ENCODE results near the gene STAP2.
A peak's percentile ranks its signal among the peaks of the same experiment; 100 is the strongest.

Gene STAP2, protein sequence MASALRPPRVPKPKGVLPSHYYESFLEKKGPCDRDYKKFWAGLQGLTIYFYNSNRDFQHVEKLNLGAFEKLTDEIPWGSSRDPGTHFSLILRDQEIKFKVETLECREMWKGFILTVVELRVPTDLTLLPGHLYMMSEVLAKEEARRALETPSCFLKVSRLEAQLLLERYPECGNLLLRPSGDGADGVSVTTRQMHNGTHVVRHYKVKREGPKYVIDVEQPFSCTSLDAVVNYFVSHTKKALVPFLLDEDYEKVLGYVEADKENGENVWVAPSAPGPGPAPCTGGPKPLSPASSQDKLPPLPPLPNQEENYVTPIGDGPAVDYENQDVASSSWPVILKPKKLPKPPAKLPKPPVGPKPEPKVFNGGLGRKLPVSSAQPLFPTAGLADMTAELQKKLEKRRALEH

GRCh38 chr19:4338441-4339355, at the start of gene STAP2:
Gene STAP2 (minus strand): TSS chr19:4338827. CDS start chr19:4338753, 74 bp downstream.
- DNase-seq: peak in 1 of 2 donors; percentile 45

- no peak for DNase-seq
Observed at GRCh38 chr19:4386041-4386782, 47.6 kb upstream of the STAP2 start.

GRCh38 chr19:4385291-4386040, 46.8 kb upstream of the STAP2 start:
- DNase-seq: no peak

GRCh38 chr19:4380254-4380727, 41.7 kb upstream of the STAP2 start:
- DNase-seq: no peak

DNA sequence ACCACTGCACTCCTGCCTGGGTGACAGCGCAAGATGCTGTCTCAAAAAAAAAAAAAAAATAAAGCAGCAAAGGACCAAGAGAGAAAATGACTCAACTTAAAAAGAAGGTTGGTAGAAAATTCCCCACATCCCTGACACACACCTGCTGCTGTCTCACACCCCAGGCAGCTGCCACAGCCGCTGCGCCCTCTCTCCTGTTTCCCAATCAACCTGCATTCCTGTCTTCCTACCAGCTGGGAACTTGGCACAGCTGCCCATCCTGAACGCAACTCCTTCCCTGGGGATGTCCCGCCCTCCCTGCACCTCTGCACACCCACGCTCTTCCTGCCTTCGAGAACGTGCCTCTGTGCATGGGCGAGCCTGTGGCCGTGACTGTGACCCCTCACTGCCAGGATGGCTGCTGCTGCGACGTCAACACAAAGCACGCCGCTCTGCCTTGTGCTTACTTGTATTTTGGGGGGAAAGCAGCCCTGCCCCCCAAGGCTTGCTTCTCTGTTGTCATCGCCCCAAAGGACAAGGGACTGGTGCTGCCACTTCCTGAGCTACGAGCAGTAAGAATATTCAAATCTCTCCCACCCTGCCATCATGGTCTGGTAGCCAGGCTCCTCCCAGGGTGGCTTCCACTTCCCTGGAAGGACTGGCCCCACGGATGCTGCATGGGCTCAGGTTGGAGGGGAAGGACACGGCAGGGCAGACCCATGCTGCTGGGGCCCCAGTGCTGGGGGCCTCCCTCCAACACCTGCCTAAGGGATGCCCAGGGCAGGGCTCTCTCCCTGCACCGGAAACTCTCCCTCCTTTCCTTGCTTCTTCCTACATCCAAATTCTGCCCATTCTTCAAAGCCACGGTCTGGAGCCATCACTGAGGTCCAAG, 41.0 kb upstream of the STAP2 start:
- DNase-seq: no peak

DNA sequence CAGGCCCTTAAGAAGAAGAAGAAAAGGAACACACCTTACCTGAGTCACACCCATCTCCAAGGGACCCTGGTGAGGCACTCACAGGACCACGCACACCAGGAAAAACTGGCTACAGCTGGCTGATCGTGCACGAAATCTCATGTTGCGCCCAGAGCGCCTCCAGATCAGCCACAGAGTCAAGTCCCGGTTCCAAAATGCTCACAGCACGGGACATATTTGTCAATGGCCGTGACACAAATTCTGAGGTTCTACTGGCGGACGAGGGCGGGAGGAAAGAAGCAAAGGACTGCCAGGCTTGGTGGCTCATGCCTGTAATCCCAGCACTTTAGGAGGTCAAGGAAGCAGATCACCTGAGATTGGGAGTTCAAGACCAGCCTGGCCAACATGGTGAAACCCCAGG, 40.3 kb upstream of the STAP2 start:
- DNase-seq: no peak

GRCh38 chr19:4376991-4377781, 38.6 kb upstream of the STAP2 start:
- no peak for DNase-seq

DNA sequence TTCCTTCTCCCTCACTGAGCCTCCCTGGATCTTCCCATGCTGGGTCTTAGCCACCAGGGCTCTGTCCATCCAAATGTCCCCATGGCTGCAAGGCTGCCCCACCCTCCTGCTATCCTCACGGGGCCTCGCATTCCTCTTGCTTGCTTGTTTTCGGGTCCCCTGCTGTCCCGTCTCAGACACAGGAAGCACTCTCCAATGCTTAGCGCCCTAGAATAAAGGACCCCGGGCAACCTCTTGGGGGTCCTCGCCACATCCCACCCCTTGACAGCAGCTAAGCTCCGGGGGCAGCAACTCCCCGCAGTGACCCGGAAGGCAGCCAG, 38.0 kb upstream of the STAP2 start:
- DNase-seq: no peak

DNA sequence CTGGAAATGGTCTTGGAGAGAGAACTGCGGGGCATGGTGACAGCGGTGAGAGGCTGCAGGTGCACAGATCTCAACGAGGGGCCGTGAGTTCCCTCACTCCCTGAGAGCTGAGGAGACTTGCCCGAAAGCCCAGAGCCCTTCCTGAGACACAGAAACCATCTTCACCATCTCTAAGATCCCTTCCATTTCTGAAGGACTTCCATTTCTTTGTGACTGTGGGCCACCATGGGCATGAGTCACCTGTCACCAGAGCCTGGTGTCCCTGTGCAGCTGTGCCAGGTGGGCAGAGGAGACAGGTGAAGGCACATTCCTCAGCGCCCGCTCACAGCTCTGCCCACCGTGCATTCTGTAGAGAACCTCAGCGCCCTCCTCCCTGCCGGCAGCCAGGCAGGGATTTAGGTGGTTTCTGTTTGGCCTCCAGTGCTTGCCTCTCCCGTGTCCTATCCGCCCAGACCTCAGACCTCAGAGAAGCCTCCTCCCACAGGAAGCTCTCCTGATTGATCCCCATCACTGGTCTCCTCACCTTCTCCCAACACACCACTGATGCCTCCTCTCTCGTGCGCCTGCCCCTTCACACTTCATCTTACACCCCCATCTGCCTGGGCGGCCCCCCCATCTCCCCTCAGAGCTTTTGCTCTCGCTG, 37.5 kb upstream of the STAP2 start:
- DNase-seq: no peak

GRCh38 chr19:4375164-4376027, 36.8 kb upstream of the STAP2 start:
- no peak for DNase-seq

DNA sequence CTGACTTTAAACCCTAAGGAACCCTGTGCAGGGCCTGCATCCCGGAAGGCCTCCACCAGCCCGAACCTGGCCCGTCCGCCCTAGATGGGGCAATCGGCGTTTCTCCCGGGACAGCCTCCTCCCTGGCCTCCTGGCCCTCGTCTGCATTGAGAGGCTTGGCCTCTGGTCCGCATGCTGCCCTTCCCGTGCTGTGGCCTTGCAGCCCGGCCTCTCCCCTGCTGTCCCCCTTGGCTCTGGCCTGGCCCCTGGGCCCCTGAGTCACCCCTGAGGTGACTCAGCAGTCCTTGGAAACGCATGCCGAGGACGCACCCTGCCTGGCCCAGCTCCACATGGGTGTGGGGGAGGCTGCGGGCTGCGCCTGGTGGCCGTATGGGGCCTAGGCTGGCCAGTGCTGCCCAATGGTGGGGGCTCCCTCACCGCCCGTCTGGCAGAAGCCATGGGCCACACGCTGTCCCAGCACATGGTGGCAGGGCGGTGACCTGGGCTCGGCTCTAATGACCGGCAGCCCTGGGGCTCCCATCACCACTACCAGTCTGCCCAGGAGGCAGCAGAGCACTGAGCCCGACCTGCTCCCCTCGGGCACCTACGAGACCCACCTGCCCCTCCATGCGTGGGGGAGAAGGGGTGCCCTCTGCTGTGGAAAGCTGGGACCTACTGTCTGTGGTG, 36.0 kb upstream of the STAP2 start:
- DNase-seq: peak in 1 of 2 donors; percentile 63

DNA sequence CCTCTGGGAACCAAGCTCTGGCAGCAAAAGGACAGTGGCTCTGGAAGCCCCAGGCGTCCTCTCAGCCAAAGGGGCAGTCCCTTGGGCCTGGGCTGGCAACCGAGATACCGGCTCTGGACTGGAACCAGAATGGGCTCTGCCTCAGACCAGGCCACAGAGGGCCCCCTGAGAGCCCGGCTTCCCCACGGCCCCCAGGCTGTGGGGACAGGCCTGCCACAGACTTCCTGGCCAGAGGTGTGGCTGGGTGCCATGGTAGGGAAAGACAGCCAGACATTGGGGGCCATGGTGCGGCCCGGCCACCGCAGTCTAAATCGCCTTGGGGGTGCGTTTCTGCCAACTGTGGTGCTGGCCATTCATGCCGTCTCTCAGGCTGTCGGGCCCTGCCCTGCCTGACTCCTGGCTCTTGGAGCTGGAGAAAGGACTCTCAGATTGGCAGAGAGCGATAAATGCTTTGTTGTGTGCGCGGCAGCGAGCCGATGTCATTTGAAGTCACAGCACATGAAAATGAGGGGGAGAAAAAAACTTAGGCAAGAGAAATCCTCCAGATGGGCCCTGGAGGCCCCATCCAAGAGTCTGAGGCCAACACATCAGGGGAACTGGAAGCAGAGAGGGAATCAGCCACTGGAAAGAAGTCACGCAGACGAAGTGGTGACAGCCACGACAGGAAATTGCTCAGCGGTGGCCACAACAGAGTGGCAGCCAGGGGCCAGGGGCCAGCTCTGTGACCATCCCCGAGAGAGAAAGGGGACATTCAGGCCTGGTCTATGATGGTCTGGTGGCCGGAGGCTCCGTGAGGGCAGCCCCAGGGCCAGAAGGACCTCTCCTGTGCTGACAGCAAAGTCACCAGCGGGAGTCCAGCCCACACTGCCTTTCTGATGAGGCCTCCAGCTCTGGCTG, 35.2 kb upstream of the STAP2 start:
- DNase-seq: peak in 1 of 2 donors; percentile 63

GRCh38 chr19:4373013-4373367, 34.4 kb upstream of the STAP2 start:
- no peak for DNase-seq

DNA sequence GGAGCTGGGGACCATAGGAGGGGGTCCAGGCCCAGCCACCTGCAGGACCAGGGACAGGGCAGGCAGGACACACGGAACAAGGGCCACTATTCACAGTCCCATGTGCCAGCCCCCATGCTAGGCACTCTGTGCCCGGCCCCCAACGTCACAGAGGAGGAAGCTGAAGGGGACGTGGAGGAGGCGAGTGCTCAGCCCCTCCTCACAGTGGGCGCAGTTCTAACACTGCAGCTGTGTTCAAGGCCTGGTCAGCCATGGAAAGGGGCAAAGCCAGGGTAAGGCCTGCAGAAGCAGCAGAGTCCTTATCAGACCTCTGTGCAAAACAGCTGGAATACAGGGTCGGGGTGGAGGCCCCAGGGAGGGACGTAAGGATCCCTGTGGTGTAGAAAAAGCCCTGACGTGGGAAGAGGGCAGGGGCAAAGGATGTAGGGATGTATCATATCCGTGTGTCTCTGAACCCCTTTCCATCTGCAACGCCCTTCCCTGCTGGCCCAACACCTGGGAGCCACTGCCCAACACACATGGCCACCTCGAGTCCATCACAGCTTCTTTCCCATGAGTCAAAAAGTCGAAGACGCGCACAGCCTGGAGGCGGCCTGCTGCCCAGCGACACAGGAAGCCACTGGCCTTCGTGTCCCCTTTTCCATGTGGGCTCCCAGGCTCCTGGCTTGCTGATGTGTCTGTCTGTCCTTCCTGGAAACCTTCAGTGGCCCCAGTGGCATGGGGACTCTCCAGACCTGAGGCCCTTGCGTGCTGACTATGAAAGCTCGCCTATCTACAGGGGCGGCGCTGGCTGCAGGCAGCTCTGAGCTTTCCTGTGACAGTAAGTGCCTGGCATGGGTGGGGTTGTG, 33.8 kb upstream of the STAP2 start:
- no peak for DNase-seq

DNA sequence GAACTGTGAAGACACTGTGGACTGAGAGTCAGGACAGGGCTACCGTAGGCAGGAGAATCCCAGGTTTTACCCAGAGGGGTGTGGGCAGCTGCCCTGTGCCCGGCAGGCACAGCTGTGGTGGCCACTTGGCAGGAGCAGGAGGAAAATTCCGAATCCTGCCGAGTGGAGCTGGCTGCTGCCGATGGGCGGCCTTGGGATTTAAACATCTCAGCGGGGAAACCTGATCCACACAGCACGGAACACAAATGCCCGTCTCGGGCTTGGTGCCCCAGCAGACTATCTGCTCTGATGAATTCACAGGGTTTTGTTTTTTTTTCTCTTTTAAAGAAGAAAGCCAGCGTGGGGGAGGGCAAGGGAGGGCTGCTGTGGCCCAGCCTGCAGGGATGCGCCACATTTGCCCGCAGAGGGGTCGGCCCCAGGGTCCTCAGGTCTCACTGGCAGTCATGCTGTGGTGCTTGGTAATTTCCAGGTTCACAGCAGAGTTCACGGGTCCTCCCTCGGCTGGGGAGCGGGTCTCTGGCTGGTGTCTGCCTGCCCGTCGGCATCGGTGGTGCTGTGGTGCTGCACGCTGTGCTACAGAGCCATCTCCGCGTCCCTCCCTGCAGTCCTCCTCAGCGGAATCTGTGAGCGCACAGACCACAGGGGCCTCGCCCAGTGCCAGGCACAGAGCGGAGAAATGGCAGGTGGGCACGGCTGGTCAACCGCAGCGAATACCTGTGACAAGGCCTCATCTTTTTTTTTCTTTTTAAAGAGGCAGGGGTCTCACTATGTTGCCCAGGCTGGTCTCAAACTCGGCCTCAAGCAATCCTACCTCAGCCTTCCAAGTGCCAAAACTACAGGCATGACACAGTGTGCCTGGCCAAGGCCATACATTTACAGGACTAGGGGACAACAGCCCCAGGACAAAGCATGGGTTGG, 32.9 kb upstream of the STAP2 start:
- no peak for DNase-seq
